ENCODE measurements around the gene GTF2I. TPM values are rescaled to one million over a fixed set of nuclear protein-coding genes. Genes with fewer than 3 reads are reported as not detected.

The GTF2I gene
- total and polyA plus RNA-seq, 10 of the 15 experiments (the other 5 are each of a cell fraction or from before 2014, with no cell fraction given) = 6.7 to 172 (median 96.9) TPM

- BruUV-seq (replicated peaks) = no TSS peak
- Histone ChIP-seq H3K4me3 (no peak overlapping the region), H3K27ac (ENCODE audit: control insufficient read depth, insufficient read depth) (peak overlapping the region; percentile 28), H3K4me1 (ENCODE audit: control insufficient read depth, insufficient read depth, low read length) (peaks cover 19% of the 10 kb centered on the region), H3K27me3 (replicated peaks in 1 of 2; ENCODE audit: control insufficient read depth in 2 of 2, insufficient read depth in 2 of 2, low read length in 1 of 2) (no peaks in the 10 kb centered on the region), H2AFZ (ENCODE audit: control insufficient read depth, low read depth, low read length) (peak overlapping the region; percentile 65), H3K4me2 (ENCODE audit: control insufficient read depth, insufficient read depth) (peak overlapping the region; percentile 19), H3K9me3 (replicated peaks; ENCODE audit: control insufficient read depth, insufficient read depth, low read length) (no peaks in the 10 kb centered on the region), H3K36me3 (ENCODE audit: control insufficient read depth in 2 of 2, insufficient read depth in 2 of 2, low read length in 1 of 2) (no peaks in the 10 kb centered on the region), H3K9ac (ENCODE audit: control insufficient read depth, insufficient read depth, low read length) (peak overlapping the region; percentile 11), H4K20me1 (ENCODE audit: control insufficient read depth, insufficient read depth) (no peaks in the 10 kb centered on the region), H3K79me2 (ENCODE audit: control insufficient read depth, insufficient read depth, low read length) (no peaks in the 10 kb centered on the region)
- ATAC-seq = peak; percentile 65
- ChIA-PET CTCF (interaction anchor here (0.8 to 1.5 kb wide), 8 partner anchors 8 to 103 kb away, joined by 3 to 5 read pairs (median 3); no protein-coding TSS in a partner anchor), SMC1A (ENCODE audit: uncharacterized antibody, unreplicated experiment) (interaction anchor here (1.0 to 1.6 kb wide), 3 partner anchors 10 to 46 kb away, joined by 3 to 6 read pairs (median 5); no protein-coding TSS in a partner anchor), POLR2A (interaction anchor here (0.6 to 1.0 kb wide), 6 partner anchors 8 to 81 kb away, joined by 3 to 6 read pairs (median 4); no protein-coding TSS in a partner anchor), RAD21 (ENCODE audit: unreplicated experiment) (interaction anchor here (1.0 to 2.3 kb wide), 3 partner anchors 30 to 38 kb away, joined by 3 to 8 read pairs (median 4); no protein-coding TSS in a partner anchor)
- intact Hi-C loops (cut with micrococcal nuclease; ENCODE audit: unreplicated experiment) = no loop called here
- WGBS (ENCODE audit: insufficient coverage, insufficient replicate concordance, low lambda C conversion rate, missing lambda C conversion rate) = 13% methylated on average over 9 of the region's 9 CpGs
- no peak for DNase-seq (ENCODE audit: low read depth, low spot score)
- FAIRE-seq = no peak
- in situ Hi-C loops (cut with MboI) = no loop called here
- TF ChIP-seq MYC (IDR thresholded peaks at IDR 0.05; ENCODE audit: insufficient read depth, insufficient read length, insufficient replicate concordance, low read length, severe bottlenecking) (no peak), YY1 (IDR thresholded peaks at IDR 0.05; ENCODE audit: low read depth, low read length) (peak; percentile 71), RBBP5 (conservative IDR thresholded peaks at IDR 0.05) (no peak), USF1 (IDR thresholded peaks at IDR 0.05; ENCODE audit: borderline replicate concordance, extremely low read length, insufficient read depth, low read depth, low read length) (peak; percentile 45), USF2 (IDR thresholded peaks at IDR 0.05; ENCODE audit: borderline replicate concordance, low read depth, low read length) (peak; percentile 20; the same call in 1 of the 2 replicates), ZNF687 (IDR thresholded peaks at IDR 0.05) (peak; percentile 86), IKZF1 (conservative IDR thresholded peaks at IDR 0.05) (peak; percentile 43; the same call in 1 of the 2 replicates), TAF1 (IDR thresholded peaks at IDR 0.05; ENCODE audit: borderline replicate concordance, low read depth, low read length) (0 out of 2 replicates have a peak, but pooled peaks have one; percentile 16), ASH2L (IDR thresholded peaks at IDR 0.05; ENCODE audit: borderline replicate concordance, low read depth) (no peak), TCF7 (IDR thresholded peaks at IDR 0.05; ENCODE audit: borderline replicate concordance) (no peak), MAX (IDR thresholded peaks at IDR 0.05; ENCODE audit: low read depth, low read length) (peak; percentile 76), SREBF2 (IDR thresholded peaks at IDR 0.05; ENCODE audit: low read length) (no peak), ZBTB11 (CRISPR knock-in tag; IDR thresholded peaks at IDR 0.05) (no peak)
Observed at GRCh38 chr7:74617180-74617744, 40.3 kb upstream of the GTF2I start.
